Measurements from ENCODE around the gene FDX2.

FDX2 gene

GRCh38 chr19:10315335-10316214 lies at the start of gene FDX2:
FDX2 (minus strand) TSS chr19:10316015; CDS start chr19:10315996, 19 bp downstream.
- no peak for TF ChIP-seq CTCF (IDR thresholded peaks at IDR 0.05; ENCODE audit: low read depth, low read length, missing control alignments)
- peak; percentile 59 for DNase-seq (ENCODE audit: low read depth)
- peak within 1 kb of the TSS; percentile 87 for H3K4me3 ChIP-seq (ENCODE audit: low read depth, low read length)

GRCh38 chr19:10365518-10365917 lies 49.7 kb upstream of the FDX2 start:
- H3K4me3 ChIP-seq (ENCODE audit: low read depth, low read length): no peak overlapping the region
- no peak for TF ChIP-seq CTCF (IDR thresholded peaks at IDR 0.05; ENCODE audit: low read depth, low read length, missing control alignments)
- no peak for DNase-seq (ENCODE audit: low read depth)

DNA sequence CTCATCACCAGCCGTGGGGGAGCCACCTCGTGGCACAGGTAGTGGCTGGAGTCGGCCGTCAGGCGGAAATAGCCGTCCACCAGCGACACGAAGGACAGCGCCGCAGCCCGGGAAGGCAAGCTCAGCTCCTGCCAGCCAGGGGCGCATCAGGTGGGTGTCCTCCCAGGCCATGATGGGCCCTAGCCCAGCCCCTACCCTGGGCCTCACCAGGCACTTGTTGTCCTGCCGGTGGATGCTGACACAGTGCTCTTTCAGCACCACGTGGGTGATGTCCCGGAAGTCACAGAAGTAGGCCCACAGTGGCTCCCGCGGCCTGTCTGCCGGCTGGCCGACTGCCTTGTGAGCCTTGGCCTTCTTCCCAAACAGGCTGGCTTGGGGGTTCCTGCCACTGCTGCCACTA lies 48.8 kb upstream of the FDX2 start:
- H3K4me3 ChIP-seq (ENCODE audit: low read depth, low read length): no peak overlapping the region
- no peak for DNase-seq (ENCODE audit: low read depth)
- no peak for TF ChIP-seq CTCF (IDR thresholded peaks at IDR 0.05; ENCODE audit: low read depth, low read length, missing control alignments)

- no peak for TF ChIP-seq CTCF (IDR thresholded peaks at IDR 0.05; ENCODE audit: low read depth, low read length, missing control alignments)
- DNase-seq (ENCODE audit: low read depth): no peak
- H3K4me3 ChIP-seq (ENCODE audit: low read depth, low read length): no peak overlapping the region
Measured at GRCh38 chr19:10363789-10364281, 48.0 kb upstream of the FDX2 start.

- DNase-seq (ENCODE audit: low read depth): no peak
- no peak for TF ChIP-seq CTCF (IDR thresholded peaks at IDR 0.05; ENCODE audit: low read depth, low read length, missing control alignments)
- H3K4me3 ChIP-seq (ENCODE audit: low read depth, low read length): no peak overlapping the region
Measured at GRCh38 chr19:10362259-10362658, 46.4 kb upstream of the FDX2 start.

GRCh38 chr19:10361569-10362011 lies 45.8 kb upstream of the FDX2 start:
- TF ChIP-seq CTCF (IDR thresholded peaks at IDR 0.05; ENCODE audit: low read depth, low read length, missing control alignments): no peak
- no peak for DNase-seq (ENCODE audit: low read depth)

More at GRCh38 chr19:10361569-10362011, 45.8 kb upstream of the FDX2 start:
- H3K4me3 ChIP-seq (ENCODE audit: low read depth, low read length): no peak overlapping the region
